Coronary artery (tissue), 2 donors: Measurements from ENCODE around the gene TCF23.

Source experiments
- DNase-seq: peaks from one replicate; pipeline ENCODE4 v3.0.0-alpha.2; 2017; ENCODE audit warnings: low spot score
- H3K27ac ChIP-seq, 2 donors: fragments of 200-600 bp; sonication (generic); one replicate each; pipeline ENCODE4 v1.5.1; 2016 to 2019
- H3K4me3 ChIP-seq: fragments of 200-600 bp; sonication (generic); 2 replicates; pipeline ENCODE4 v1.5.1; 2016; ENCODE audit warnings: mild to moderate bottlenecking, moderate library complexity
- CTCF ChIP-seq: fragments of 200-600 bp; sonication (generic); IDR thresholded peaks from one replicate; pipeline ENCODE4 v1.5.1; 2019; ENCODE audit warnings: antibody characterized with exemption

Gene TCF23

GRCh38 chr2:27148801-27149439 is at the start of gene TCF23:
Gene TCF23, plus strand, starts transcription at chr2:27149004. Its CDS starts 130 bp downstream, at chr2:27149134.
- no peak for TF ChIP-seq CTCF
- no peak for DNase-seq
- H3K4me3 ChIP-seq, result no peak within 1 kb of the TSS
- H3K27ac ChIP-seq, result no peak within 1 kb of the TSS

- no peak overlapping the region for H3K4me3 ChIP-seq
- no peak for DNase-seq
- no peak for TF ChIP-seq CTCF
- no peak overlapping the region for H3K27ac ChIP-seq
Measured at GRCh38 chr2:27099334-27099955, 49.4 kb upstream of the TCF23 start.

- no peak overlapping the region for H3K4me3 ChIP-seq
- no peak for TF ChIP-seq CTCF
- H3K27ac ChIP-seq, result no peak overlapping the region
- no peak for DNase-seq
Measured at GRCh38 chr2:27100036-27100435, 48.8 kb upstream of the TCF23 start.

- TF ChIP-seq CTCF, result no peak
- Histone ChIP-seq H3K4me3 (no peak overlapping the region), H3K27ac (no peak overlapping the region)
- DNase-seq, result no peak
Measured at GRCh38 chr2:27102329-27102728, 46.5 kb upstream of the TCF23 start.

- DNase-seq, result no peak
- no peak overlapping the region for H3K4me3 ChIP-seq
- H3K27ac ChIP-seq, result no peak overlapping the region
- no peak for TF ChIP-seq CTCF
Measured at GRCh38 chr2:27105981-27106380, 42.8 kb upstream of the TCF23 start.

- DNase-seq, result no peak
- H3K4me3 ChIP-seq, result no peak overlapping the region
Measured at GRCh38 chr2:27108221-27108620, 40.6 kb upstream of the TCF23 start.

More at GRCh38 chr2:27108221-27108620, 40.6 kb upstream of the TCF23 start:
- no peak overlapping the region for H3K27ac ChIP-seq
- TF ChIP-seq CTCF, result no peak
